CD4-positive, alpha-beta T cell (primary cell): Measurements from ENCODE around the gene STOX2. TPM values are rescaled to one million over a fixed set of nuclear protein-coding genes. Genes with fewer than 3 reads are reported as not detected.

Experiments
- ATAC-seq: fragments of 200-7000 bp; cut with Tn5 transposase; one replicate; pipeline ENCODE4 v1.10.0; 2022; ENCODE audit warnings: mild to moderate bottlenecking; ENCODE audit not compliant: poor library complexity
- CTCF ChIA-PET: fragments of 350-600 bp; sonication (Branson Sonifier 250); formaldehyde crosslinking; loops from one replicate; lab custom pipeline; 2021; ENCODE audit warnings: antibody characterized with exemption, inconsistent platforms; lab: Charles Lee
- POLR2A ChIA-PET: fragments of 350-600 bp; sonication (Branson Sonifier 250); formaldehyde crosslinking; loops from one replicate; lab custom pipeline; 2021; ENCODE audit warnings: antibody characterized with exemption, inconsistent platforms; lab: Charles Lee
- DNase-seq, 14 experiments: peaks; one replicate each; pipeline ENCODE4 v3.0.0-alpha.2; 2013 to 2020; ENCODE audit warnings: mixed read lengths in 2 of 14
- H3K27ac ChIP-seq, 2 donors: one replicate each; pipeline versions ENCODE4 v1.5.1 to v1.7.0; 2013; ENCODE audit warnings: low read length in 2 of 2, low read depth in 1 of 2, mild to moderate bottlenecking in 1 of 2
- H3K27me3 ChIP-seq, 2 experiments: 1 replicate in 1 of 2; 2 replicates in 1 of 2; pipeline versions ENCODE4 v1.6.1 to v1.7.0; 2013; ENCODE audit warnings: low read length in 2 of 2, control low read depth in 1 of 2, mild to moderate bottlenecking in 1 of 2, moderate library complexity in 1 of 2; ENCODE audit not compliant: insufficient read depth in 2 of 2, control insufficient read depth in 1 of 2
- H3K36me3 ChIP-seq: one replicate; pipeline ENCODE4 v1.6.1; 2013; ENCODE audit warnings: low read length, control low read depth; ENCODE audit not compliant: insufficient read depth
- H3K4me1 ChIP-seq: one replicate; pipeline ENCODE4 v1.6.1; 2013; ENCODE audit warnings: low read length, control low read depth; ENCODE audit not compliant: insufficient read depth
- H3K4me3 ChIP-seq: one replicate; pipeline ENCODE4 v1.5.1; 2013; ENCODE audit warnings: mild to moderate bottlenecking, low read length, moderate library complexity
- H3K9me3 ChIP-seq, 2 experiments: 1 replicate in 1 of 2; 2 replicates in 1 of 2; pipeline versions ENCODE4 v1.6.1 to v1.7.0; 2013; ENCODE audit warnings: low read length in 2 of 2, mild to moderate bottlenecking in 2 of 2, control low read depth in 1 of 2, moderate library complexity in 1 of 2; ENCODE audit not compliant: control insufficient read depth in 1 of 2, insufficient read depth in 1 of 2
- H3K27ac Mint-ChIP-seq: one replicate; pipeline ENCODE4 v1.8.0; 2020; ENCODE audit warnings: mixed read lengths
- H3K27me3 Mint-ChIP-seq: one replicate; pipeline ENCODE4 v1.8.0; 2021; ENCODE audit warnings: mixed read lengths
- H3K36me3 Mint-ChIP-seq: one replicate; pipeline ENCODE4 v1.8.0; 2021; ENCODE audit warnings: low read depth, mixed read lengths
- H3K4me1 Mint-ChIP-seq: one replicate; pipeline ENCODE4 v1.8.0; 2021; ENCODE audit warnings: low read depth, mixed read lengths
- H3K4me3 Mint-ChIP-seq: one replicate; pipeline ENCODE4 v1.8.0; 2020; ENCODE audit warnings: mild to moderate bottlenecking, mixed read lengths
- H3K9me3 Mint-ChIP-seq: one replicate; pipeline ENCODE4 v1.8.0; 2020; ENCODE audit warnings: mixed read lengths
- CTCF ChIP-seq: fragments of 200-600 bp; IDR thresholded peaks from one replicate; pipeline ENCODE4 v1.8.0; 2022; ENCODE audit warnings: antibody characterized with exemption, mild to moderate bottlenecking
- intact Hi-C, 2 experiments: fragments of 100-400 bp; cut with DNase I in 1 of 2; cut with micrococcal nuclease in 1 of 2; formaldehyde crosslinking; loops; one replicate each; pipeline versions ENCODE4 v1.15.1 to v1.9.0; 2023 to 2025; cut with DNase I, micrococcal nuclease
- total RNA-seq, 174 experiments: library from RNA in 2 of 174; stranded (reverse) in 2 of 174; gene quantifications; one replicate each; pipeline ENCODE4 v1.2.3 and lab custom pipeline; 2021 to 2026

STOX2 gene
- total RNA-seq, 2 experiments from 2014 or later: not detected

- intact Hi-C loops: no loop called here
- no peak for TF ChIP-seq CTCF
- no peak overlapping the region for H3K27ac Mint-ChIP-seq
- H3K36me3 Mint-ChIP-seq: no peaks in the 10 kb centered on the region
- H3K36me3 ChIP-seq: no peaks in the 10 kb centered on the region
- ChIA-PET CTCF (no interaction called here), POLR2A (no interaction called here)
- no peaks in the 10 kb centered on the region for H3K4me1 ChIP-seq
- H3K27ac ChIP-seq: no peak overlapping the region
- no peaks in the 10 kb centered on the region for H3K27me3 ChIP-seq
- DNase-seq (no peak), ATAC-seq (no peak)
- no peaks in the 10 kb centered on the region for H3K9me3 ChIP-seq
- no peak overlapping the region for H3K4me3 Mint-ChIP-seq
- no peaks in the 10 kb centered on the region for H3K4me1 Mint-ChIP-seq
- no peak overlapping the region for H3K4me3 ChIP-seq
- no peaks in the 10 kb centered on the region for H3K9me3 Mint-ChIP-seq
- H3K27me3 Mint-ChIP-seq: no peaks in the 10 kb centered on the region
These were observed 114.0 kb downstream of the STOX2 start for GRCh38 chr4:184019076-184019475.

GRCh38 chr4:184019667-184020623, 114.8 kb downstream of the STOX2 start:
- DNase-seq: no peak
- CTCF ChIA-PET: no interaction called here

GRCh38 chr4:184021389-184021788, 116.3 kb downstream of the STOX2 start:
- ChIA-PET CTCF (no interaction called here), POLR2A (interaction anchor here (0.7 kb wide), 1 partner anchor 242 kb away, joined by 3 read pairs; no protein-coding TSS in a partner anchor)
- Mint-ChIP-seq H3K4me3 (no peak overlapping the region), H3K27me3 (no peaks in the 10 kb centered on the region), H3K9me3 (no peaks in the 10 kb centered on the region), H3K27ac (no peak overlapping the region), H3K36me3 (no peaks in the 10 kb centered on the region), H3K4me1 (no peaks in the 10 kb centered on the region)
- Histone ChIP-seq H3K36me3 (no peaks in the 10 kb centered on the region), H3K4me1 (no peaks in the 10 kb centered on the region), H3K4me3 (no peak overlapping the region), H3K9me3 (no peaks in the 10 kb centered on the region), H3K27me3 (no peaks in the 10 kb centered on the region), H3K27ac (no peak overlapping the region)
- ATAC-seq: no peak
- intact Hi-C loops: no loop called here
- no peak for TF ChIP-seq CTCF
- no peak for DNase-seq

More at GRCh38 chr4:184019667-184020623, 114.8 kb downstream of the STOX2 start:
- Histone ChIP-seq H3K27ac (no peak overlapping the region), H3K27me3 (no peaks in the 10 kb centered on the region), H3K36me3 (no peaks in the 10 kb centered on the region), H3K4me3 (no peak overlapping the region), H3K9me3 (no peaks in the 10 kb centered on the region), H3K4me1 (no peaks in the 10 kb centered on the region)
- H3K4me3 Mint-ChIP-seq: no peak overlapping the region
- no peaks in the 10 kb centered on the region for H3K9me3 Mint-ChIP-seq
- no peak overlapping the region for H3K27ac Mint-ChIP-seq
- intact Hi-C loops: no loop called here
- H3K27me3 Mint-ChIP-seq: no peaks in the 10 kb centered on the region
- TF ChIP-seq CTCF: no peak
- no peaks in the 10 kb centered on the region for H3K4me1 Mint-ChIP-seq
- POLR2A ChIA-PET: no interaction called here
- no peaks in the 10 kb centered on the region for H3K36me3 Mint-ChIP-seq
- no peak for ATAC-seq
